IPS-NIHi7 (cell line): Measurements from ENCODE around the gene PTGIR.

Experiments used
- DNase-seq: peaks from one replicate; pipeline ENCODE4 v3.0.0; 2012; ENCODE audit warnings: mixed read lengths; ENCODE audit errors: extremely low spot score

Gene PTGIR

DNA sequence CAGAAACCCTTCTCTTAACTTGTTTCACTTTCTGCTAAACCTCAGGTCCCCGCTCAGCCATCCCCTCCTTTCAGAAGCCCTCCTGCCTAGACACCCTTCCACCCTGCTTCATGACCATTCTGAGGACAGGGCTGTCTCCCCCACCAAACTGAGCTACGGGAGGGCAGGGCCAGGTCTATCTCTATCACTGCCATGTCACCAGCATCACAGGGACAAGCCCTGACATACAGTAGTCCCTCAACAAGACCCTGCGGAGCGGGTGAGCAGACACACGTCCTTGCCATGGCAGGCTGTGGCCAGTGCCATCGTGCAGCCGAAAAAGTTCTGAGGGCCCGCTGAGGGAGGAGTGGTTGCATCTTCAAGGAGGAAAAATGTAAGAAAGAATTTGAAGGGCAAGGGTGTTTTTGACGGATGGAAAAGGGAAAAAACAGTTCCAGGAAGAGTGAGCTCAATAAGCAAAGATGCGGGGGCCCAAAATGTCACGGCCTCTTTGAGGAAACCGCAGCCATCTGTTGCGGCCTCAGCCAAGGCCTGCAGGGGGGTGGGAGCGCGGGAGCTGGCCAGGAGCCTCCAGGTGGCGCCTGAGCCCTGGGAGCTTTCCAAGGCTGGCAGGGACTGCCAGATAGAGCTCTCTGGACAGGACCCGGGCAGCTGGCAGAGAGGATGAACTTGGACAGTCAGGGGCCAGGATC lies 8.1 kb downstream of the PTGIR start:
- DNase-seq: peak; percentile 86

DNA sequence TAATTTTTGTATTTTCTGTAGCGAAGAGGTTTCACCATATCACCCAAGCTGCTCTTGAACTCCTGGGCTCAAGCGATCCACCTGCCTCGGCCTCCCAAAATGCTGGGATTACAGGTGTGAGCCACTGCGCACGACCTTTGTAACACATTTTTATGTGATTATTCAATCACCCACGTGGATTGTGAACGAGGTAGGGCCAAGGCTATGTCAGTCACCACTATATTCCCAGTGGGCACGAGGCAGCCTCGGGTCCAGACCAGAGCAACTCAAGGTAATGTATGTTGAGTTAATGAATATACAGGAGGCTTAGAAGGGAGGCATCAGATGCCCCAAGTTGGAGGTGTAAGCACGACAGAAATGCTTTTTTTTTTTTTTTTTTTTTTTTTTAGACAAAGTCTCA lies 8.9 kb downstream of the PTGIR start:
- no peak for DNase-seq

DNA sequence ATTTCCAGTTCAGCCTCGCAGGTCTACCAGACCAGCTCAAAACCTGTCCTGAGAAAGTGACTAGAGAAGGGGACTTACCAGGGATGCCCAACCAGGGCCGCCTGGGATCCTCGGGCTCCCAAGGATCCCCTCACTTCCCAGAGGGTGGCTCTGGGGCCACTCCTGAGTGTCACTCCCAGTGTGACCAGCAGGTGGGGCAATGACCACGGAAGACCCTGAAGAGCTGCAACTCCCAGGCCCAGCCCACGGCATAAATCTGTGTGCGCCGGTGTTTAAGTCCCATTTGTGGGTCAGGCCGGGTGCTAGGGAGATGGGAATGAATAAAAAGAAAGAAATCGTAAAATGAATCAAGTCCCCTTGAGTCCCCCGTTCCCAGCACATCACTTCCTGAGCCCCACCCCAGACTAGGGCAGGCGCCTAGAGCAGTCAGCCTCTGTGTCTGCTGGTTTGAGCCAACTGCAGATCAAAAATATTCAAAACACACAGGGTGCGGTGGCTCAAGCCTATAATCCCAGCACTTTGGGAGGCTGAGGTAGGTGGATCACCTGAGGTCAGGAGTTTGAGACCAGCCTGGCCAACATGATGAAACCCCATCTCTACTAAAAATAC lies 10.7 kb downstream of the PTGIR start:
- DNase-seq: peak; percentile 90

DNA sequence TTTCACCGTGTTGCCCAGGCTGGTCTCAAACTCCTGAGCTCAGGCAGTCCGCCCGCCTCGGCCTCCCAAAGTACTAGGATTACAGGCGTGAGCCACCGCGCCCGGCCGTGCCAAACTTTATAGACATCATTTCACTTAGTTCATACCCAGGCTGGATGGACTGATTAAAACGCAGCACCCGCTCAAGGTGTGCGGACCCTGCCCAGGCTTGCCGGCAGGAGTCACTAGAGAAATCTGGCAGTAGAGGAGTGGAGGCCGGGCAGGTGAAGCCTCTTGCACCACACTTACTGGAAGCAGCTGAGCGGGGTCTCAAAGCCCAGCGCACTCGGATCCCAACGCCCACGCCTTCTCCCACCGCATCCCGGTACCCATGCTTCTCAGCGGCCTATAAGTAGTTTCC lies 11.4 kb downstream of the PTGIR start:
- no peak for DNase-seq

DNA sequence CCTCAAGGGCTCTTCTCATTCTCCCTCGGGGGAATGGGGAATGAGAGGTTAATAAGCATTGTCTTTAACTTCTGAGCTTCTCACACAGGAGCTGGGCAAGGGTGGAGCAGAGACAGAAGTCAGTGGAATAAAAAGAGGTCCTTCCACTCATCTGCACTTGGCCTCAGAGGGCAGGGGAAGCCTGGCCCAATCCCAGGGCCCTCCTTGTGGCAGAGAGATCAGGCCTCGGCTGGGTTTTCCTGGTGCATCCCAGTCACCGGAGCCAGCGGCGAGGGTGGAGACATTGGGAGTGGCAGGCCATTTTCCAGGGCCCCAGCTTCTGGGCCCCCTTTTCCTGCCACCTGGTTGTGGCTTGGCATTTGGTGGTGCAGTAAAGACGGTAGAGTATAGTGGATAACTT lies 13.1 kb downstream of the PTGIR start:
- DNase-seq: no peak

DNA sequence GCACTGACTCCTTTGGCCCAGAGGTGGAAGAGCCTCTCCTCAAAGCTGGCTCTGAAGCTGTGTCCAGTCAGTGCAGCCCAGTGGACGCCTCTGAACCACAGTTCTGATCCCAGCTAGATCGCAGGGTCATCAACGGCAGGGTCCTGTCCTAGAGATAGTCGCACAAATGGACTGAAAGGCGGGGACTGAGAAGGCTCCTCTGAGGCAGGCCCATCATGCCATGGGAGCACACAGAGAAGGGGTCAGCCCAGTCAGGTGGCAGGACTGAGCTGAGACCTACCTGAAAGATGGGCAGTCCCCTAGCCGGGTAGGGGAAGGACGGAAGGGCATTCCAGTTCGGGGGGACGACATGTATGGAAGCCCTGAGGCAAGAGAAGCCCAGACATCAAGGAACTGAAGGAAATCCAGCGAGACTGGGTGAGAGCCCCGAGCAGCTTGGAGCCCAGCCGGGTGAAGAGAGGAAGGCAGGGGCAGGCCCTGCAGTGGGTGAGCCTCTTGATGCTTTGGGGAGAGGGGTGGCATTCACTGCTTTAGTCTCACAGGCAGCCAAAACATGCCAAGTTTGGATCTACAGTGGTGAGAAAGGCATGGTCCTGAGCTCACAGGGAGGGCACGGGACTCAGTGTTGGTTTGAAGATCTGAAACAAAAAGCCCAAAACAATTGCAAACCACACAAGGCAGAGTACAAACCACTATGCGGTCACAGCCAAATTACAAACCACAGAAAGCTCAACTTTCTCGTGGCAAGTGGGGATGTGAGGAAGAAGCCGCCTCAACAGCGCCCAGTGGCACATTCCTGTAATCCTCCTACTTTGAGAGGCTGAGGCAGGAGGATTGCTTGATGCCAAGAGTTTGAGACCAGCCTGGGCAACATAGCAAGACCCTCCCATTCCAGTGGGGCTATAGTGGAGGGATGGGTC lies 13.8 kb downstream of the PTGIR start:
- no peak for DNase-seq

DNA sequence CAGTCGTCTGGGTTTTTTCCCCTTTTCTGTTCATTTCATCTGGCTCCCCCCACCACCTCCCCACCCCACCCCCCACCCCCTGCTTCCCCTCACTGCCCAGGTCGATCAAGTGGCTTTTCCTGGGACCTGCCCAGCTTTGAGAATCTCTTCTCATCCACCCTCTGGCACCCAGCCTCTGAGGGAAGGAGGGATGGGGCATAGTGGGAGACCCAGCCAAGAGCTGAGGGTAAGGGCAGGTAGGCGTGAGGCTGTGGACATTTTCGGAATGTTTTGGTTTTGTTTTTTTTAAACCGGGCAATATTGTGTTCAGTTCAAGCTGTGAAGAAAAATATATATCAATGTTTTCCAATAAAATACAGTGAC lies 14.5 kb downstream of the PTGIR start:
- no peak for DNase-seq

DNA sequence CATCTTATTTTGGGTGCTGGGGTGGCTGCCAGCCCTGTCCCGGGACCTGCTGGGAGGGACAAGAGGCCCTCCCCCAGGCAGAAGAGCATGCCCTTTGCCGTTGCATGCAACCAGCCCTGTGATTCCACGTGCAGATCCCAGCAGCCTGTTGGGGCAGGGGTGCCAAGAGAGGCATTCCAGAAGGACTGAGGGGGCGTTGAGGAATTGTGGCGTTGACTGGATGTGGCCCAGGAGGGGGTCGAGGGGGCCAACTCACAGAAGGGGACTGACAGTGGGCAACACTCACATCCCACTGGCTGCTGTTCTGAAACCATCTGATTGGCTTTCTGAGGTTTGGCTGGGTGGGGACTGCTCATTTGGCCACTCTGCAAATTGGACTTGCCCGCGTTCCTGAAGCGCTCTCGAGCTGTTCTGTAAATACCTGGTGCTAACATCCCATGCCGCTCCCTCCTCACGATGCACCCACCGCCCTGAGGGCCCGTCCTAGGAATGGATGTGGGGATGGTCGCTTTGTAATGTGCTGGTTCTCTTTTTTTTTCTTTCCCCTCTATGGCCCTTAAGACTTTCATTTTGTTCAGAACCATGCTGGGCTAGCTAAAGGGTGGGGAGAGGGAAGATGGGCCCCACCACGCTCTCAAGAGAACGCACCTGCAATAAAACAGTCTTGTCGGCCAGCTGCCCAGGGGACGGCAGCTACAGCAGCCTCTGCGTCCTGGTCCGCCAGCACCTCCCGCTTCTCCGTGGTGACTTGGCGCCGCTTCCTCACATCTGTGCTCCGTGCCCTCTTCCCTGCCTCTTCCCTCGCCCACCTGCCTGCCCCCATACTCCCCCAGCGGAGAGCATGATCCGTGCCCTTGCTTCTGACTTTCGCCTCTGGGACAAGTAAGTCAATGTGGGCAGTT lies 15.1 kb downstream of the PTGIR start:
- no peak for DNase-seq

DNA sequence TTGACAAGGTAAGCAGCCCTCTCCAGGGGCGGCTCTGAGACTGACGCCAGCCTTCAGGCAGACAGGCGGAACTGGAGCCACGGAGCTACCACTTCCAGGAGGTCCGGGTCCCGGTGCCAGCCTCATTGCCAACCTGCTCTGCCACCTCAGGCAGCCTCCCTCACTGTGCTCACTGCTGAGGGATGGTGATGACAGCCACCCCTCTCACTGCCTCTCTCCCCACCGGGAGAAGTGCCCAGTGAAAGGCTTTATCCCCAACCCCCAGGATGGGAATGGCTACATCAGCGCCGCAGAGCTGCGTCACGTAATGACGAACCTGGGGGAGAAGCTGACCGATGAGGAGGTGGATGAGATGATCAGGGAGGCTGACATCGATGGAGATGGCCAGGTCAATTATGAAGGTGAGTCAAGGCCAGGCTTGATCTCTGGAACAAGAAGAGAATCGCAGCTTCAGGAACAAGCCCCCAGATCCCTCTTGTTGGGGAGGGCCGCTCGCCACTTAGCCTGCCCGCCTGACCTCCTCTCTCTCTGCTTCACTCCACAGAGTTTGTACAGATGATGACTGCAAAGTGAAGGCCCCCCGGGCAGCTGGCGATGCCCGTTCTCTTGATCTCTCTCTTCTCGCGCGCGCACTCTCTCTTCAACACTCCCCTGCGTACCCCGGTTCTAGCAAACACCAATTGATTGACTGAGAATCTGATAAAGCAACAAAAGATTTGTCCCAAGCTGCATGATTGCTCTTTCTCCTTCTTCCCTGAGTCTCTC lies 16.1 kb downstream of the PTGIR start:
- no peak for DNase-seq

DNA sequence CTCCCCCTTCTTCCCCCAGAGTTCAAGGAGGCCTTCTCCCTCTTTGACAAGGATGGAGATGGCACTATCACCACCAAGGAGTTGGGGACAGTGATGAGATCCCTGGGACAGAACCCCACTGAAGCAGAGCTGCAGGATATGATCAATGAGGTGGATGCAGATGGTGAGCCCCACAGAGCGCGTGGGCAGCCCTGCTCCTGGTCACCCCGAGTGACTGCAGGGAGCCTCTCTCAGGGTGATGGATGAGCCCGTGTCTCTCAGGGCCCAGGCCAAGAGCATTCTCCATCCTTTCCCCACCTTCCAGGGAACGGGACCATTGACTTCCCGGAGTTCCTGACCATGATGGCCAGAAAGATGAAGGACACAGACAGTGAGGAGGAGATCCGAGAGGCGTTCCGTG lies 16.7 kb downstream of the PTGIR start:
- no peak for DNase-seq

DNA sequence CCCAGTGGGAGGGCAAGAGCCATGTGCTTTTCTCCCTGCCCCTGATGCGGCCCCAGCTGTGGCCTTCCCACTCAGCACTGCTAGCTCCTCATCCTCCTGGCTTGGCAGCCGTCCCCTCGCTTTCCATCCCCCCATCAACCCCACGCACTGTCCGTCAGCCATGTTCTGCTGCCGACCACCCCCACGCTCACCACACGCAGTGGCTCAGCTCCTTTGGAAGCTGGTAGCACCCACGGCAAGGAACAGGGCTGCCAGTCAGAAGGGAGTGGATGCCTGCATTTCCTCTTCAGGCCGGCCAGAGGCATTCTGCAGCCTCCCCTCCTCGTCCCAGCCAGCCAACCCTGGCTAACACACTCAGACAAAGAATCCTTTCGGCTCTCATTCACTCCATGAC lies 17.4 kb downstream of the PTGIR start:
- no peak for DNase-seq

DNA sequence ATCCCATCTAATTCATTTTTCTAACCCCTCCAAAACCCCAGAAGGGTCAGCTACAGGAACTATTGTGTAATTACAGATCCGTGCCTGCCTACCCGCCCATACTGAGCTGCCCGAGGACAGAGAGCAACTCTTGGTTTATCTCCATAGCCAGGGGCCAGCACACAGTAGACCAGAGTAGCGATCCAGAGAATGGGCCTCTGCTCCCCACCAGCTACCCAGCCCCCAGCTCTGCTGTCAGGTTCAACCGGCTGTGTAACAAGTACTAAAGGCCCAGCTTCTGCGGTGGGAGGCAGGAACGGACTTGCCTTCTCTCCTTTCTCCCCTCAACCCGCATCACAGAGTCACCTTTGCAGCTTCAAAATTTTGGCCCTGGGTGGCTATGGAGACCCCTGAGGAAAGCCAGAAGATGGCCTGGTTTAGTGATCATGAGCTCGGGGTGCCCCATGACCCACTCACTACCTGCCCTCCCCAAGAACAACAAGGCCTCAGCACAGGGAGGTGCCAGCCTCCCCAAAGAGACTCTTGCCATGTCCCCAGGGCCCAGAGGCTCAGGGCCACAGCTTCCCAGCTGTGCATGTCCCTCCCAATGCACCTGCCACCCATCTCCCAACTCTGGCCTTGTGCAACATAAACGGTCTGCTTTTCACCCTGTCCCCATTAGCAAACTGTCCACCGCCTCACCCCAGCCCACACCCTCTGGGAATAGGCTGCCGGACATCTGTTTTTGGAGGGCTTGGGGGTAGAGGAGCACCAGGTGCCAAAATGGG lies 18.0 kb downstream of the PTGIR start:
- DNase-seq: peak; percentile 2

DNA sequence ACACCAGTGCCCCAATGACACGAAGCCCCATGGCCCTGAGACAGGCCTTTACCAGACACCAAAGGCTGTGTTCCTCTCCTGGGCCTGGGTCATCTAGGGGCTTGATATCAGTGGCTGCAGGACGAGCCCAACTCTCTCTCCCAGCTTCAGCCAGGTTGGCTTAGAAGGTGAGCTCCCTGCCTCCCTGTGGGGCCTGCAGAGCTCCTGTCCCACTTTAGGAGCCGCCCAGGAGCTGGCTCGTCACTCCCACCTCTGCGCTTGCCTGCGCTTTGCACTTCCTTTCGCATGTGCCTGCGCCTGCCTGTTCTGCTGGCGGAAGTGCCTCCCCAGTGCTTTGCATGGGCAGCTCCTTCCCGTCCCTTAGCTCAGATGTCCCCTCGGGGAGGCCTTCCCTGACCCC lies 18.9 kb downstream of the PTGIR start:
- peak; percentile 1 for DNase-seq

DNA sequence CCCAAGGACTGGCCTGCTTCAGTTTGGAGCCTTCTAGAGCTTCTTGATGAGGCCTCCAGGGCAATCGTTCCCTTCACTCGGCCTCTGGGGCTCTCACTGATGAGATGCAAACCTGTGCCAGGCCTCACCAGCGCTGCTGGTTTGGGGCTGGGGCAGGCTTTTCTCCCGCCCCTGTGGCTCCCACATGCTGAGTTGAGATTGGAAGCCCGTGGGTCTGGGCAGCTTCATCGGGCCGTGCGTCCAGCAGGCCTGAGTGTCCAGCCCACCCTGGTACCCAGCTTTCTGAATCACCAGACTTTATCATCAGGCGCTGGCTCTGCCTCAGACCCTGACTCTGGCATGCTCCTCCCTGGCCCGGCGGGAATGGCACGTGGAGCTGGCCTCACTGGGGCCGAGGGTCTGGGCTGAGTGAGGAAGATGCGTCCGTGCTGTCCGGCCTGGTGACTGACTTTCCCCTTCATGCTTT lies 19.5 kb downstream of the PTGIR start:
- DNase-seq: no peak

DNA sequence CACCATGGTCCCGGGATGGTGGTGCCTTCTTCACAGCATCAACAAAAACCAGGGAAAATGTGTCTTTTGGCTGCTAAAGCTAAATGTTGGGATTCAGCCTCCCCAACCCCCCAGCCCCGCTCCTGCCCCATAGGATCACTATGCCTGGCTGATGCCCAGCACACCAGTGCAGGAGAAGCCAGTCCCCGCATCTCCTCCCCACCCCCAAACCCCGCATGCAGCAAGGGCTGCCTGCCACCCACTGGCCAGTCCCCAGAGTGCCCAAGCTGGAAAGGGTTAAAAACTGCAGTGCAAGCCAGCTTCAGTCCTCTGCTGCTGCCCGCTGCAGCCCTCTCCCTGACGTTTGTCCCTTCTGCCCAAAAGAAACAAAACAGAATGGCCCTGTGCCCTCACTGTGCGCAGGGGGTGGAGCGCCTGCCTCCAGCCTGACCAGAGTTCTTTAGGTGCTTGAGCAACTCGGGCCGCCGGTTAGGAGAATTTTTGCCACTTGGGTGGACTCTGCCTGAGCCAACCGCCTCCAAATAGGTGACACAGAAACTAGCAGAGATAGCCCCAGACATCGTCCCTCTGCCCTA lies 20.0 kb downstream of the PTGIR start:
- DNase-seq: no peak

DNA sequence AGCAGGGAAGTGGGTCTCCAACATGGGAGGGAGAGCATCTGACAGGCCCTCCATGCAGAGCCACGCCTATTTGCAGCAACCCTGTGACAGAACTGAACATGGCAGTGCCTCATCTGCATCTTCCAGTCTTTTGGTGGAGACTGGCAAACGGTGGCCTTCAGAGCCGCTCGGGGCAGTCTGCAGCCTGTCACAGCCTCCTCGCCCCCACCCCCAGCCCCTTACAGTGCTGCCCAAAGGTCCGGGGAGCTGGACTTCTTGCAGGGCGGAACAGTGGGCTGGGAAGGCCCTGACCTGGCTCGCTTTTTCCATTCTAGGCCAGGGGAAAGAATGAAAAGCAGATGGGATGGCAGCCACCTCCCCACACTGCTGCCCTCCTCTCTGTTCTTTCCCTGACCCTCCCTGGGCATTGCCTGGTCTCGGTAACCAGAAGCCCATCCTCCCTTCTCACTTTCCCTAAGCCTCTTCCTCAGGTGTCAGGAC lies 21.1 kb downstream of the PTGIR start:
- DNase-seq: no peak

DNA sequence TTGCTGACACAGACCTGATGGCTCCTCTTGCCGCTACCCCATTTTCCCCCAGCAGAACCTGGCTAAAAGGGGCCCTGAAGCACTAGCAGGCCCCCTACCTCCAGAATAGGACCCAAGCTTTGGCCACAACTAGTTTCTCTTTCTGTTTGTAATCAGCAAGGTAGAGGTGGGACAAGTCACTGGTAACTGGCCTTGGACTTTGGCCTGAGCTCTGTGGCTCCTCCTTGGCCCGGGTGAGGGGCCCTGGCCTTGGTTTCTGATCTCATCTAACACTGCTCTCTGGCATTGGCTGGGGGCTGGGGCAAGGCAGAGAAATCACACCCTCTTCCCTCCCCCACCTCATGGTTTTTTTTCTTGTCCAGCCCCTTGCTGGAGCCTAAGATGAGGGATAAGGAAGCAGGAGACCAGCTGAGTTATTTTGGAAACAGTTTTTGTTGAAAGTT lies 21.7 kb downstream of the PTGIR start:
- DNase-seq: no peak

DNA sequence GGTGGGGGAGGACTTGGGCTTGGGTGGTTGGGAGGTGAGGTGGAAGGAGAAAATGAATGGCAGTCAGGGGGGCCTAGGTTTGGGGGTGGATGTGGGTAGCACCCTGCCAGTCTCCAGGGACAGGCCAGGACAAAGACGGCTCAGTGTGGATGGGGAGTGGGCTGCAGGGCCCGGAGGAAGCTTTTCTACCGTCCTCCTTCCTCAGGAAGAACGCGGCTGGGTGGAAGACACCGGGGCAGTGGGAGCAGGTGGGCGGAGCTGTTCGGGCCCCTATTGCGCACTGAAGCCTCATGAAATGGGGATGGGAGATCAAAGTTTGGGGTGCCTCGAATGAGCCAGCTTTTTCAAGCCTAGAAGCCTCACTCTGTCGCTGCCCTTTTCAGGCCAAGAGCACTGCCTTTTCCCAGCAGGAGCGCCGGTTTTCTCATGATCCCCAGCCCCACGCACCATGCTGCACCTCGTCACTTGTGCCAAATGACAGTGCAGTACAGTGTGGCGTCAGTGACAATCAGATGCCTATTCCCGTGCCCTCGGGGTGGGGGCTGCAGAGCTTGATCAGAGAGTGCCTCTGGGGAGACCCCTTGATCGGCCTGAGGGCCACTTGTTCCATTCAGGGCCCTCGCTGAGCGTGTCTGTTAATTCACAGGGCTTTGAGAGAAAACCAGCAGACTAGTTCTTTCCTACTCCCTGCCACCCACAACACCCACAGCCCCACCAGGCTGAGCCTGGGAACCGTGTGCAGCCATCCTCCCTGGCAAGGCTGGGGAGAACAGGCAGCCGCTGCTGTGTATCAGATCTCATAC lies 22.3 kb downstream of the PTGIR start:
- no peak for DNase-seq
